NCI-H2227 (cell line): Measurements from ENCODE around the gene MAP3K8.
"Not testable (repeated sequence)": the region's sequence is repeated elsewhere in the genome, so short reads cannot be mapped to it uniquely, and the experiment has no call there.

Source experiments
- DNase-seq: peaks from one replicate; lab custom pipeline; 2025; ENCODE audit not compliant: unreplicated experiment; lab: John Stamatoyannopoulos, UW

The MAP3K8 gene

GRCh38 chr10:30422981-30423654 is 10.9 kb upstream of the MAP3K8 start:
- no peak for DNase-seq

- DNase-seq: not testable (repeated sequence)
These were observed 10.2 kb upstream of the MAP3K8 start for GRCh38 chr10:30423655-30424275.

- DNase-seq: no peak
These were observed 8.5 kb upstream of the MAP3K8 start for GRCh38 chr10:30425336-30426075.

GRCh38 chr10:30430544-30431298 is 3.3 kb upstream of the MAP3K8 start:
- DNase-seq: no peak

- no peak for DNase-seq
These were observed 2.5 kb upstream of the MAP3K8 start for GRCh38 chr10:30431435-30431911.

GRCh38 chr10:30432622-30433305 is 1.2 kb upstream of the MAP3K8 start:
- peak; percentile 39 for DNase-seq

- DNase-seq: peak; percentile 60
These were observed 666 bp upstream of the MAP3K8 start for GRCh38 chr10:30433306-30433729.

GRCh38 chr10:30434273-30435072 is 489 bp downstream of the MAP3K8 start:
- peak; percentile 53 for DNase-seq

GRCh38 chr10:30435073-30435422 is 1.1 kb downstream of the MAP3K8 start:
- no peak for DNase-seq

GRCh38 chr10:30435499-30436167 is 1.6 kb downstream of the MAP3K8 start:
- not testable (repeated sequence) for DNase-seq

GRCh38 chr10:30436191-30436611 is 2.2 kb downstream of the MAP3K8 start:
- peak; percentile 4 for DNase-seq

- no peak for DNase-seq
These were observed 2.7 kb downstream of the MAP3K8 start for GRCh38 chr10:30436671-30437030.

GRCh38 chr10:30437031-30437841 is 3.3 kb downstream of the MAP3K8 start:
- peak; percentile 77 for DNase-seq

- no peak for DNase-seq
These were observed 4.3 kb downstream of the MAP3K8 start for GRCh38 chr10:30438021-30438850.

GRCh38 chr10:30439931-30440330 is 5.9 kb downstream of the MAP3K8 start:
- DNase-seq: no peak

GRCh38 chr10:30442019-30442606 is 8.1 kb downstream of the MAP3K8 start:
- no peak for DNase-seq

GRCh38 chr10:30443049-30443448 is 9.1 kb downstream of the MAP3K8 start:
- DNase-seq: no peak
